ENCODE data around the gene PLXNA2. TPM values are rescaled to one million over a fixed set of nuclear protein-coding genes. Genes with fewer than 3 reads are reported as not detected.

PLXNA2 gene
- total RNA-seq, 1 experiment from 2014 or later = 10.2 TPM

- H4K20me1 ChIP-seq (ENCODE audit: insufficient read depth) = no peaks in the 10 kb centered on the region
- no peaks in the 10 kb centered on the region for H3K36me3 ChIP-seq (ENCODE audit: low read depth)
- no peaks in the 10 kb centered on the region for H3K79me2 ChIP-seq (ENCODE audit: low read depth)
- ChIA-PET CTCF (no interaction called here), POLR2A (ENCODE audit: unreplicated experiment) (no interaction called here)
- intact Hi-C loops (cut with micrococcal nuclease; ENCODE audit: unreplicated experiment) = no loop called here
- H3K9me2 ChIP-seq (ENCODE audit: insufficient read depth) = no peaks in the 10 kb centered on the region
- H3K9me3 ChIP-seq (ENCODE audit: insufficient read depth, low read depth) = no peaks in the 10 kb centered on the region
- no peaks in the 10 kb centered on the region for H3K4me1 ChIP-seq (replicated peaks; ENCODE audit: insufficient read depth)
- TF ChIP-seq EZH2 (IDR thresholded peaks at IDR 0.05; ENCODE audit: low read depth) (no peak), CTCF (conservative IDR thresholded peaks at IDR 0.05) (no peak)
- no peaks in the 10 kb centered on the region for H3F3A ChIP-seq (ENCODE audit: insufficient read depth, low read depth)
- H3K27me3 ChIP-seq (ENCODE audit: insufficient read depth, low read depth) = no peaks in the 10 kb centered on the region
- H3K4me2 ChIP-seq = no peak overlapping the region
- no peak for DNase-seq
- no TSS peak for BruUV-seq (replicated peaks)
- H3K27ac ChIP-seq = no peak overlapping the region
- H3K4me3 ChIP-seq = no peak overlapping the region
- H2AFZ ChIP-seq = no peak overlapping the region
Observed at GRCh38 chr1:208061632-208062031, 182.6 kb downstream of the PLXNA2 start.

- intact Hi-C loops (cut with micrococcal nuclease; ENCODE audit: unreplicated experiment) = no loop called here
- POLR2A ChIA-PET (ENCODE audit: unreplicated experiment) = no interaction called here
- Histone ChIP-seq H2AFZ (no peak overlapping the region), H4K20me1 (ENCODE audit: insufficient read depth) (no peaks in the 10 kb centered on the region), H3K4me2 (no peak overlapping the region), H3F3A (ENCODE audit: insufficient read depth, low read depth) (no peaks in the 10 kb centered on the region), H3K79me2 (ENCODE audit: low read depth) (no peaks in the 10 kb centered on the region), H3K9me3 (ENCODE audit: insufficient read depth, low read depth) (no peaks in the 10 kb centered on the region), H3K36me3 (ENCODE audit: low read depth) (no peaks in the 10 kb centered on the region), H3K4me3 (no peak overlapping the region), H3K27me3 (ENCODE audit: insufficient read depth, low read depth) (no peaks in the 10 kb centered on the region), H3K4me1 (replicated peaks; ENCODE audit: insufficient read depth) (no peaks in the 10 kb centered on the region), H3K27ac (no peak overlapping the region), H3K9me2 (ENCODE audit: insufficient read depth) (no peaks in the 10 kb centered on the region)
- TF ChIP-seq CTCF (conservative IDR thresholded peaks at IDR 0.05) = no peak
- no peak for TF ChIP-seq EZH2 (IDR thresholded peaks at IDR 0.05; ENCODE audit: low read depth)
- no peak for DNase-seq
- CTCF ChIA-PET = no interaction called here
- no TSS peak for BruUV-seq (replicated peaks)
Observed at GRCh38 chr1:208061118-208061517, 183.1 kb downstream of the PLXNA2 start.

GRCh38 chr1:208060215-208060869 lies 183.8 kb downstream of the PLXNA2 start:
- Histone ChIP-seq H3K4me3 (no peak overlapping the region), H3K27ac (no peak overlapping the region), H3K4me2 (no peak overlapping the region), H3K36me3 (ENCODE audit: low read depth) (no peaks in the 10 kb centered on the region), H2AFZ (no peak overlapping the region), H3K4me1 (replicated peaks; ENCODE audit: insufficient read depth) (no peaks in the 10 kb centered on the region), H3K79me2 (ENCODE audit: low read depth) (no peaks in the 10 kb centered on the region), H3K9me2 (ENCODE audit: insufficient read depth) (no peaks in the 10 kb centered on the region), H3K9me3 (ENCODE audit: insufficient read depth, low read depth) (no peaks in the 10 kb centered on the region), H4K20me1 (ENCODE audit: insufficient read depth) (no peaks in the 10 kb centered on the region), H3F3A (ENCODE audit: insufficient read depth, low read depth) (no peaks in the 10 kb centered on the region), H3K27me3 (ENCODE audit: insufficient read depth, low read depth) (no peaks in the 10 kb centered on the region)
- ChIA-PET POLR2A (ENCODE audit: unreplicated experiment) (no interaction called here), CTCF (no interaction called here)
- TF ChIP-seq CTCF (conservative IDR thresholded peaks at IDR 0.05) (no peak), EZH2 (IDR thresholded peaks at IDR 0.05; ENCODE audit: low read depth) (no peak)
- BruUV-seq (replicated peaks) = no TSS peak
- DNase-seq = no peak
- intact Hi-C loops (cut with micrococcal nuclease; ENCODE audit: unreplicated experiment) = no loop called here

Measured in PC-9 (cell line).